WTC11 (cell line): ENCODE data around the gene OR10A6. TPM values are rescaled to one million over a fixed set of nuclear protein-coding genes. Genes with fewer than 3 reads are reported as not detected.

ENCODE experiments used
- CREB1 ChIP-seq: sonication (generic); formaldehyde crosslinking; IDR thresholded peaks from 2 replicates; pipeline ENCODE4 v1.8.0; 2023; ENCODE audit warnings: mild to moderate bottlenecking, missing genetic modification reagents
- ELF4 ChIP-seq: sonication (generic); formaldehyde crosslinking; IDR thresholded peaks from 2 replicates; pipeline ENCODE4 v1.8.1; 2022; ENCODE audit warnings: low read depth, mild to moderate bottlenecking, moderate library complexity, missing genetic modification reagents
- EMX1 ChIP-seq: fragments of 250-450 bp; sonication (Bioruptor Pico); IDR thresholded peaks from 2 replicates; pipeline ENCODE4 v1.8.0; 2021; ENCODE audit warnings: mild to moderate bottlenecking
- ESRRA ChIP-seq: sonication (generic); formaldehyde crosslinking; IDR thresholded peaks from 2 replicates; pipeline ENCODE4 v1.8.1; 2022; ENCODE audit warnings: mild to moderate bottlenecking, missing genetic modification reagents, borderline replicate concordance
- GABPB1 ChIP-seq: sonication (generic); formaldehyde crosslinking; IDR thresholded peaks from 2 replicates; pipeline ENCODE4 v1.8.1; 2023; ENCODE audit warnings: mild to moderate bottlenecking, missing genetic modification reagents
- IRF1 ChIP-seq: sonication (generic); formaldehyde crosslinking; IDR thresholded peaks from 2 replicates; pipeline ENCODE4 v1.8.0; 2023; ENCODE audit warnings: missing genetic modification reagents
- OVOL2 ChIP-seq: fragments of 250-450 bp; sonication (Bioruptor Pico); IDR thresholded peaks from 2 replicates; pipeline ENCODE4 v1.9.0; 2021; ENCODE audit warnings: mild to moderate bottlenecking, borderline replicate concordance
- SMAD4 ChIP-seq: sonication (generic); formaldehyde crosslinking; IDR thresholded peaks from 2 replicates; pipeline ENCODE4 v1.8.0; 2022; ENCODE audit warnings: mild to moderate bottlenecking, missing genetic modification reagents
- USF1 ChIP-seq: sonication (generic); formaldehyde crosslinking; IDR thresholded peaks from 2 replicates; pipeline ENCODE4 v1.8.0; 2022; ENCODE audit warnings: mild to moderate bottlenecking, missing genetic modification reagents
- ZNF532 ChIP-seq: fragments of 250-450 bp; sonication (Bioruptor Pico); IDR thresholded peaks from 2 replicates; pipeline ENCODE4 v1.9.0; 2021; ENCODE audit warnings: mild to moderate bottlenecking, borderline replicate concordance
- total RNA-seq: library from RNA; stranded (reverse); gene quantifications from 3 replicates; pipeline ENCODE4 v1.2.3, GENCODE V29; 2021
- TF ChIP-seq, protein P1 (sequence below): sonication (generic); formaldehyde crosslinking; IDR thresholded peaks from 2 replicates; pipeline ENCODE4 v1.8.1; 2023; ENCODE audit warnings: mild to moderate bottlenecking, missing genetic modification reagents, borderline replicate concordance
- TF ChIP-seq, protein P2 (sequence below): sonication (generic); formaldehyde crosslinking; IDR thresholded peaks from 2 replicates; pipeline ENCODE4 v1.8.1; 2022; ENCODE audit warnings: mild to moderate bottlenecking, moderate library complexity, missing genetic modification reagents
- TF ChIP-seq, protein P3 (sequence below): fragments of 250-450 bp; sonication (Bioruptor Pico); IDR thresholded peaks from 2 replicates; pipeline ENCODE4 v1.9.0; 2021; ENCODE audit warnings: moderate library complexity, mild to moderate bottlenecking, inconsistent platforms, borderline replicate concordance
- TF ChIP-seq, protein P4 (sequence below): sonication (generic); formaldehyde crosslinking; IDR thresholded peaks from 2 replicates; pipeline ENCODE4 v1.8.0; 2022; ENCODE audit warnings: mild to moderate bottlenecking, missing genetic modification reagents

OR10A6 gene
- total RNA-seq, 1 experiment from 2014 or later: not detected

GRCh38 chr11:7965386-7965785 lies 34.3 kb upstream of the OR10A6 start, which contains the start of gene NLRP10 (continued):
- TF ChIP-seq, protein P1, sequence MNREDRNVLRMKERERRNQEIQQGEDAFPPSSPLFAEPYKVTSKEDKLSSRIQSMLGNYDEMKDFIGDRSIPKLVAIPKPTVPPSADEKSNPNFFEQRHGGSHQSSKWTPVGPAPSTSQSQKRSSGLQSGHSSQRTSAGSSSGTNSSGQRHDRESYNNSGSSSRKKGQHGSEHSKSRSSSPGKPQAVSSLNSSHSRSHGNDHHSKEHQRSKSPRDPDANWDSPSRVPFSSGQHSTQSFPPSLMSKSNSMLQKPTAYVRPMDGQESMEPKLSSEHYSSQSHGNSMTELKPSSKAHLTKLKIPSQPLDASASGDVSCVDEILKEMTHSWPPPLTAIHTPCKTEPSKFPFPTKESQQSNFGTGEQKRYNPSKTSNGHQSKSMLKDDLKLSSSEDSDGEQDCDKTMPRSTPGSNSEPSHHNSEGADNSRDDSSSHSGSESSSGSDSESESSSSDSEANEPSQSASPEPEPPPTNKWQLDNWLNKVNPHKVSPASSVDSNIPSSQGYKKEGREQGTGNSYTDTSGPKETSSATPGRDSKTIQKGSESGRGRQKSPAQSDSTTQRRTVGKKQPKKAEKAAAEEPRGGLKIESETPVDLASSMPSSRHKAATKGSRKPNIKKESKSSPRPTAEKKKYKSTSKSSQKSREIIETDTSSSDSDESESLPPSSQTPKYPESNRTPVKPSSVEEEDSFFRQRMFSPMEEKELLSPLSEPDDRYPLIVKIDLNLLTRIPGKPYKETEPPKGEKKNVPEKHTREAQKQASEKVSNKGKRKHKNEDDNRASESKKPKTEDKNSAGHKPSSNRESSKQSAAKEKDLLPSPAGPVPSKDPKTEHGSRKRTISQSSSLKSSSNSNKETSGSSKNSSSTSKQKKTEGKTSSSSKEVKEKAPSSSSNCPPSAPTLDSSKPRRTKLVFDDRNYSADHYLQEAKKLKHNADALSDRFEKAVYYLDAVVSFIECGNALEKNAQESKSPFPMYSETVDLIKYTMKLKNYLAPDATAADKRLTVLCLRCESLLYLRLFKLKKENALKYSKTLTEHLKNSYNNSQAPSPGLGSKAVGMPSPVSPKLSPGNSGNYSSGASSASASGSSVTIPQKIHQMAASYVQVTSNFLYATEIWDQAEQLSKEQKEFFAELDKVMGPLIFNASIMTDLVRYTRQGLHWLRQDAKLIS (CRISPR knock-in tag): no peak
- TF ChIP-seq ESRRA: no peak
- no peak for TF ChIP-seq EMX1 (CRISPR knock-in tag)
- no peak for TF ChIP-seq ZNF532 (CRISPR knock-in tag)
- no peak for TF ChIP-seq SMAD4 (CRISPR knock-in tag)
- TF ChIP-seq OVOL2: no peak
- TF ChIP-seq, protein P2, sequence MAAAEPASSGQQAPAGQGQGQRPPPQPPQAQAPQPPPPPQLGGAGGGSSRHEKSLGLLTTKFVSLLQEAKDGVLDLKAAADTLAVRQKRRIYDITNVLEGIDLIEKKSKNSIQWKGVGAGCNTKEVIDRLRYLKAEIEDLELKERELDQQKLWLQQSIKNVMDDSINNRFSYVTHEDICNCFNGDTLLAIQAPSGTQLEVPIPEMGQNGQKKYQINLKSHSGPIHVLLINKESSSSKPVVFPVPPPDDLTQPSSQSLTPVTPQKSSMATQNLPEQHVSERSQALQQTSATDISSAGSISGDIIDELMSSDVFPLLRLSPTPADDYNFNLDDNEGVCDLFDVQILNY (CRISPR knock-in tag): no peak
- TF ChIP-seq CREB1 (CRISPR knock-in tag): no peak
- TF ChIP-seq, protein P3, sequence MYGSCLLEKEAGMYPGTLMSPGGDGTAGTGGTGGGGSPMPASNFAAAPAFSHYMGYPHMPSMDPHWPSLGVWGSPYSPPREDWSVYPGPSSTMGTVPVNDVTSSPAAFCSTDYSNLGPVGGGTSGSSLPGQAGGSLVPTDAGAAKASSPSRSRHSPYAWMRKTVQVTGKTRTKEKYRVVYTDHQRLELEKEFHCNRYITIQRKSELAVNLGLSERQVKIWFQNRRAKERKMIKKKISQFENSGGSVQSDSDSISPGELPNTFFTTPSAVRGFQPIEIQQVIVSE (CRISPR knock-in tag): no peak
- TF ChIP-seq USF1 (CRISPR knock-in tag): no peak
- no peak for TF ChIP-seq ELF4
- TF ChIP-seq, protein P4, sequence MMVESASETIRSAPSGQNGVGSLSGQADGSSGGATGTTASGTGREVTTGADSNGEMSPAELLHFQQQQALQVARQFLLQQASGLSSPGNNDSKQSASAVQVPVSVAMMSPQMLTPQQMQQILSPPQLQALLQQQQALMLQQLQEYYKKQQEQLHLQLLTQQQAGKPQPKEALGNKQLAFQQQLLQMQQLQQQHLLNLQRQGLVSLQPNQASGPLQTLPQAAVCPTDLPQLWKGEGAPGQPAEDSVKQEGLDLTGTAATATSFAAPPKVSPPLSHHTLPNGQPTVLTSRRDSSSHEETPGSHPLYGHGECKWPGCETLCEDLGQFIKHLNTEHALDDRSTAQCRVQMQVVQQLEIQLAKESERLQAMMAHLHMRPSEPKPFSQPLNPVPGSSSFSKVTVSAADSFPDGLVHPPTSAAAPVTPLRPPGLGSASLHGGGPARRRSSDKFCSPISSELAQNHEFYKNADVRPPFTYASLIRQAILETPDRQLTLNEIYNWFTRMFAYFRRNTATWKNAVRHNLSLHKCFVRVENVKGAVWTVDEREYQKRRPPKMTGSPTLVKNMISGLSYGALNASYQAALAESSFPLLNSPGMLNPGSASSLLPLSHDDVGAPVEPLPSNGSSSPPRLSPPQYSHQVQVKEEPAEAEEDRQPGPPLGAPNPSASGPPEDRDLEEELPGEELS (CRISPR knock-in tag): no peak
- no peak for TF ChIP-seq GABPB1 (CRISPR knock-in tag)
- TF ChIP-seq IRF1 (CRISPR knock-in tag): no peak
